GM10248 (cell line): ENCODE measurements around the gene GDPD3.

Experiments used
- CTCF ChIA-PET: fragments of 300-600 bp; sonication (Branson Sonifier 250); formaldehyde crosslinking; extraction: SDS; loops from one replicate; lab custom pipeline; 2021; ENCODE audit warnings: antibody characterized with exemption; lab: Yijun Ruan, JAX
- POLR2A ChIA-PET: fragments of 350-650 bp; sonication (Branson Sonifier 250); formaldehyde crosslinking; extraction: SDS; loops from one replicate; lab custom pipeline; 2020; ENCODE audit warnings: antibody characterized with exemption; lab: Yijun Ruan, JAX
- DNase-seq: peaks from one replicate; pipeline ENCODE4 v3.0.0; 2012; ENCODE audit errors: extremely low spot score
- TF ChIP-seq, protein P1 (sequence below): IDR thresholded peaks from 2 replicates; pipeline ENCODE4 v1.5.1; 2012; ENCODE audit warnings: mild to moderate bottlenecking, low read depth; ENCODE audit errors: extremely low read depth, missing control alignments, control extremely low read depth

GDPD3 gene

DNA sequence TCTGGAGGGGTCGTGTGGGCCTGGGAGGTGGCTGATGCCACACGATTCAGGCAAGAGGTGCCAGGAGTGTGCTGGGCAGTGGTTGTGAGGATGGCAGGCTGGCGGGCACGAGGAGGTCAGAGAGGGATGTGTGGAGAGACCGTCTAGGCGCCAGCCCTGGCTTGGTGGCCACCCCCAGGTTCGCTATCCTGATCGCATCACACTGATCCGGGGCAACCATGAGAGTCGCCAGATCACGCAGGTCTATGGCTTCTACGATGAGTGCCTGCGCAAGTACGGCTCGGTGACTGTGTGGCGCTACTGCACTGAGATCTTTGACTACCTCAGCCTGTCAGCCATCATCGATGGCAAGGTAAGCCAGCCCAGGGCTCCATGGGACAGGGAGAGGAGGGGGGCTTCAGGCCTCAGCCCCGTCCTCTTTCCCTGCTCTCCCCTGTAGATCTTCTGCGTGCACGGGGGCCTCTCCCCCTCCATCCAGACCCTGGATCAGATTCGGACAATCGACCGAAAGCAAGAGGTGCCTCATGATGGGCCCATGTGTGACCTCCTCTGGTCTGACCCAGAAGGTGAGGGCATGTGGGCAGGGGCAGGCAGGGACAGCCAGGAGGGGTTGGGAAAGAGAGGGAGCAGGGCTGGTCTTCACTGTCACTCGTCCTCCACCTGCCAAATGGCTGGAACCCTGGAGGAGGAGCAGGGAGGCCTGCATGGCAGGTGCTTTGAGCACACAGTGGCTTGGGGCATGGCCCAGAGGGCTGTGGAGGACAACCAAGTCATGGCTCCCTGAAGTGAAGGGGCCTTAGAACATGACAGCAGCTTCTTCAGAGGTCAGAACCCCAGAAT lies 29.9 kb downstream of the GDPD3 start:
- ChIA-PET POLR2A (interaction anchor here (1.2 kb wide), 1 partner anchor 8 kb away, joined by 6 read pairs; the partner anchor contains the start of gene TBX6), CTCF (interaction anchor here (10.9 kb wide), 1 partner anchor 8 kb away, joined by 102 read pairs; the partner anchor contains the start of gene TBX6)
- no peak for DNase-seq
- TF ChIP-seq, protein P1, sequence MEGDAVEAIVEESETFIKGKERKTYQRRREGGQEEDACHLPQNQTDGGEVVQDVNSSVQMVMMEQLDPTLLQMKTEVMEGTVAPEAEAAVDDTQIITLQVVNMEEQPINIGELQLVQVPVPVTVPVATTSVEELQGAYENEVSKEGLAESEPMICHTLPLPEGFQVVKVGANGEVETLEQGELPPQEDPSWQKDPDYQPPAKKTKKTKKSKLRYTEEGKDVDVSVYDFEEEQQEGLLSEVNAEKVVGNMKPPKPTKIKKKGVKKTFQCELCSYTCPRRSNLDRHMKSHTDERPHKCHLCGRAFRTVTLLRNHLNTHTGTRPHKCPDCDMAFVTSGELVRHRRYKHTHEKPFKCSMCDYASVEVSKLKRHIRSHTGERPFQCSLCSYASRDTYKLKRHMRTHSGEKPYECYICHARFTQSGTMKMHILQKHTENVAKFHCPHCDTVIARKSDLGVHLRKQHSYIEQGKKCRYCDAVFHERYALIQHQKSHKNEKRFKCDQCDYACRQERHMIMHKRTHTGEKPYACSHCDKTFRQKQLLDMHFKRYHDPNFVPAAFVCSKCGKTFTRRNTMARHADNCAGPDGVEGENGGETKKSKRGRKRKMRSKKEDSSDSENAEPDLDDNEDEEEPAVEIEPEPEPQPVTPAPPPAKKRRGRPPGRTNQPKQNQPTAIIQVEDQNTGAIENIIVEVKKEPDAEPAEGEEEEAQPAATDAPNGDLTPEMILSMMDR, result no peak

DNA sequence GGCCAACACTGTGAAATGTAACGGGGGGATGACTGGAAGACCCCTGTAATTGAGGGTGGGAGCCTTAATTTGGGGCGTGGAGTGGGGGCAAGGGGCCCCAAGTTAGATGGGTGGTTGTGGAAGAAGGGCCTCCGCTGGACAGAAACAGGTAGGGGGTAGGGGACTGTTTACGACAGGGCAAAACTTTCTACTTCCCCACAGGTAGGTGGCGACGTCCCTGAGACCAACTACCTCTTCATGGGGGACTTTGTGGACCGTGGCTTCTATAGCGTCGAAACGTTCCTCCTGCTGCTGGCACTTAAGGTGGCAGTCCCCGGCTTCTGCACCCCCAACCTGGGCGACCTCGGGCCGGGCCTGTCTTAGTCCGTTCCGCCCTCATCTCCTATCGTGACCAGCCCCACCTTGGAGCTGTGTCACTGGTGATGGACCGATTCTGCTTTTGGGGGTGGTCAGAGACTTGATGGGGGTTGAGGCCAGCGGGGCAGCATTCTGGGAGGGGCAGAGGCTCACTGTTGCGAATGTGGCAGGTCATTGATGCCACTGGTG lies 30.7 kb downstream of the GDPD3 start:
- ChIA-PET POLR2A (interaction anchor here (1.2 kb wide), 1 partner anchor 9 kb away, joined by 6 read pairs; the partner anchor contains the start of gene TBX6), CTCF (interaction anchor here (10.9 kb wide), 1 partner anchor 9 kb away, joined by 102 read pairs; the partner anchor contains the start of gene TBX6)
- no peak for DNase-seq
- TF ChIP-seq, protein P1, result no peak

DNA sequence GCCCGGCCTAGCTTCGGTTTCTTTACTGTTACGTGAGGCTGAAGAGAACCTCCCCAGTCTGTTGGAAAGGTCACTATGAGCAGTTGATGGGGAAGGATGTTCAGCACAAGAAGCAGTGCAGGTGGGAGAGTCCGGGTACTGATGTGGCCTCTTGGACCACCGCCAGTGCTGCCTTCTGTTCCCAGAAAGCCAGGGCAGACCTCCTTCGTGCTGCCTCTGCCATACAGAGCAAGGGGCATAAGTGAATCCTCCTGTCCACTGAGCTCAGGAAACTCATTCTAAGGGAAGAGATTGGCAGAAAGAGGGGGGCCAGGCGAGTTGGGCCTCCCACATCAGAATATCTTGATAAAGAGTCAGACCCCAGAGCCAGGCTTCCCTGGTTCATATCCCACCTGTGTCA lies 33.9 kb downstream of the GDPD3 start:
- ChIA-PET CTCF (interaction anchor here (1.5 to 10.9 kb wide), 3 partner anchors 11 to 26 kb away, joined by 3 to 102 read pairs (median 5); partner anchors contain the start of gene TBX6), POLR2A (interaction anchor here (0.7 to 1.5 kb wide), 4 partner anchors 11 to 14 kb away, joined by 3 to 6 read pairs (median 4); partner anchors contain the start of genes ALDOA and TBX6)
- no peak for DNase-seq
- TF ChIP-seq, protein P1, result no peak

DNA sequence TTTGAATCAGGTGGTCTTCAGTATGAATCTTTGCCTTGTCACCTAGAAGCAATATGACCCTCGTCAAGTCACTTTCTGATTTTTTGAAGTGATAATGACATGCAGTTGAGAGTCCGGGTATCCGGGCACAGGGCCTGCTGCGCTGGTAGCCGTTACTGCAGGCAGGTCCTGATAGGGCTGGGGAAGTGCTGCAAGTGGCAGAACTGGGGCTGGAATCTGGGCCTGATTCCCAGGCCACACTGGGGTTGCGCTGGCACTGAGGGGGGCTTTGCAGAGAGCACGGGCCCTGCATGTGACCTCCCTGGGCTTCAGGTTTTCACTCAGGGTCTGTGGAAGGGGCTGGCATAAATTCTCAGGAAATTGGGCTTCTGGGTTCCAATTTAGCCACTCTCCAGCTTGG lies 34.6 kb downstream of the GDPD3 start:
- TF ChIP-seq, protein P1, result no peak
- ChIA-PET CTCF (interaction anchor here (1.0 to 10.9 kb wide), 4 partner anchors 10 to 56 kb away, joined by 3 to 102 read pairs (median 4); partner anchors contain the start of gene TBX6), POLR2A (interaction anchor here (1.1 to 1.5 kb wide), 2 partner anchors 13 kb away, joined by 5 to 6 read pairs; partner anchors contain the start of genes ALDOA and TBX6)
- no peak for DNase-seq

DNA sequence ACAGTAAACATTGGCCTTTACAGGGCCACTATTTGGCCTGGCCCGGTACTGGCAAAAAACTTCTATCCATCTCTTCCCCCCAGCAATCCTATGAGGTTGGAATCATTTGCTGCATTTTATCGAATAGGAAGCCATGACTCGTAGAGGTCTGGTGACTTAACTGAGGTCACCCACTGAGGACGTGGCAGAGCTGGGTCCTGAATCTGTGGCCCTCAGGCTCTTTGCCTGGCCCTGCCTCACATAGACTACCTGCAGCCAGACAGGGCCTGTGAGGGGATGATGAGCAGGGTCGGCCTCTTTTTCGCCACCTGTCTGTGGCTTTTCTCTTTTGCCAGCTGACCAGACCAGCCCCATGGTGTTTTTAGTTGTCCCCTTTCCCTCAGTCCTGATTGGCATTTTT lies 35.7 kb downstream of the GDPD3 start:
- ChIA-PET POLR2A (interaction anchor here (0.9 to 2.9 kb wide), 2 partner anchors 9 to 12 kb away, joined by 3 to 11 read pairs; partner anchors contain the start of gene ALDOA), CTCF (interaction anchor here (10.9 kb wide), 1 partner anchor 14 kb away, joined by 102 read pairs; the partner anchor contains the start of gene TBX6)
- DNase-seq, result no peak
- TF ChIP-seq, protein P1, result no peak

DNA sequence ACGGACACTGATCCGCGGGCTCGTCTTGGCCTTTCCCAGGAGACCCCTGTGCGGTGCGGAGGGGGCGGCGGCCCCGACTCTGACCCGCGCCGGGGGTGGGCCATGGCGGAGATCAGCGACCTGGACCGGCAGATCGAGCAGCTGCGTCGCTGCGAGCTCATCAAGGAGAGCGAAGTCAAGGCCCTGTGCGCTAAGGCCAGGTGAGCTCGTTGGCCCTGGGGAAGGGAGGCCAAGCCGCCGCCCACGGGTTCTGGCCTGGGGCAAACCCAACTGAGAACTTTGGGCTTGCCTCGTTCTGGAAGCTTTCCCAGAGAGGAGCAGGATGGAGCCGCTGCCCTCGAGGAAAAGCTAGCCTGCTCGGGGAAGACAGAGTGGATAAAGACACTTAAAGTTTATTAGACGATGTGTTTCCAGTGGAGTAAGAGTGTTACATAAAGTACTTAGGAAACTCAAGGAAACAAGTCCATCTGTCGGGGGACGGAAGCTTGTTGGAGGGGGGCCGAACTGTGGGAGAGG lies 37.0 kb downstream of the GDPD3 start:
- POLR2A ChIA-PET, result interaction anchor here (2.9 kb wide), 1 partner anchor 11 kb away, joined by 11 read pairs; the partner anchor contains the start of gene ALDOA
- CTCF ChIA-PET, result interaction anchor here (1.1 to 10.9 kb wide), 2 partner anchors 9 to 15 kb away, joined by 7 to 102 read pairs; partner anchors contain the start of gene TBX6
- DNase-seq, result no peak
- TF ChIP-seq, protein P1, result no peak
